ENCODE data around the gene RP9. TPM values are rescaled to one million over a fixed set of nuclear protein-coding genes. Genes with fewer than 3 reads are reported as not detected.

The RP9 gene
- total and polyA plus RNA-seq, 2 of the 13 experiments (the other 11 are each of a cell fraction or from before 2014, with no cell fraction given), result 14.2 to 18.6 TPM

DNA sequence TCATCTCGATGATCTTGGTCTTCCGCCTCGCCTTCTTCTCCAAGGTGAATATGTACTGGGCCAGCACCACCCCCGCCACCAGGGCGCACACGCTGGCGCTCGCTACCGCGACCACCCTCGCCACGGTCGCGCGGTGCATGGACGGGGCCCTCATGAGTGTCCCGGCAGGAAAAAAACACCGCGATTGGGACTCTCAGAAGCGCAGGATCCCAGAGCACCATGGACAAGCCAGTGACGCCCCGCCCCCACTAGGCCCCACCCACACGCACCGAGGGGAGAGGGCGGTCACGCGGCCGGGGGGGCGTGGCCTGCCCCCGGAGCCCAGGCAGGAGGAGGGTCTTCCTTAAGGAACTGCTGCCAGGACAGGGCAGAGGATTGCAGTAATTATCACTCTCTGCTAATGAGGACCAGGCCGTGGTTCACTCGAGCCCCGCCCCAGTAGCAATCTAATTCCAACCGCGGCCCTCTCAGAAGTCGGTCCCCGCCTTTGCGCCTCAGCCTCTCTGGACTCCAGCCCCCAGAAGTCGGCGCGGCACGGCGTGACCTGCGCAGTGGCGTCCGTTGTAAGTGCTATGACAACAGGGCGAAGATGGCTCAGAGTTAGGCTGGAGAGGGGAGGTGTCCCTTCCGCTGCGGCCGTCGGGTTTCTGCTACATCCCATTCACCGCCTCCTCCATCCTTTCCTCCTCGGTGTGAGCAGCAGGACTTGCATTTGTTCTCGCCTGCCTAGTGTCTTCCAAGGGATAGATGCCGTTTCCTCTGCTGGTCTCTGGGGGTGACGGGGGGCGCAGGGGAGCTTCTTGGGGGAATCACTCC is 20.0 kb upstream of the RP9 start, which contains the start of gene BBS9 (continued):
- TF ChIP-seq, protein P1, sequence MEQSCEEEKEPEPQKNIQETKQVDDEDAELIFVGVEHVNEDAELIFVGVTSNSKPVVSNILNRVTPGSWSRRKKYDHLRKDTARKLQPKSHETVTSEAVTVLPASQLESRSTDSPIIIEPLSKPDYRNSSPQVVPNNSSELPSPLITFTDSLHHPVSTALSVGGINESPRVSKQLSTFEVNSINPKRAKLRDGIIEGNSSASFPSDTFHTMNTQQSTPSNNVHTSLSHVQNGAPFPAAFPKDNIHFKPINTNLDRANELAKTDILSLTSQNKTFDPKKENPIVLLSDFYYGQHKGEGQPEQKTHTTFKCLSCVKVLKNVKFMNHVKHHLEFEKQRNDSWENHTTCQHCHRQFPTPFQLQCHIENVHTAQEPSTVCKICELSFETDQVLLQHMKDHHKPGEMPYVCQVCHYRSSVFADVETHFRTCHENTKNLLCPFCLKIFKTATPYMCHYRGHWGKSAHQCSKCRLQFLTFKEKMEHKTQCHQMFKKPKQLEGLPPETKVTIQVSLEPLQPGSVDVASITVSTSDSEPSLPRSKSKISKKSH (CRISPR knock-in tag; IDR thresholded peaks at IDR 0.05; ENCODE audit: borderline replicate concordance), result 0 out of 2 replicates have a peak, but pooled peaks have one; percentile 15
- TF ChIP-seq, protein P2, sequence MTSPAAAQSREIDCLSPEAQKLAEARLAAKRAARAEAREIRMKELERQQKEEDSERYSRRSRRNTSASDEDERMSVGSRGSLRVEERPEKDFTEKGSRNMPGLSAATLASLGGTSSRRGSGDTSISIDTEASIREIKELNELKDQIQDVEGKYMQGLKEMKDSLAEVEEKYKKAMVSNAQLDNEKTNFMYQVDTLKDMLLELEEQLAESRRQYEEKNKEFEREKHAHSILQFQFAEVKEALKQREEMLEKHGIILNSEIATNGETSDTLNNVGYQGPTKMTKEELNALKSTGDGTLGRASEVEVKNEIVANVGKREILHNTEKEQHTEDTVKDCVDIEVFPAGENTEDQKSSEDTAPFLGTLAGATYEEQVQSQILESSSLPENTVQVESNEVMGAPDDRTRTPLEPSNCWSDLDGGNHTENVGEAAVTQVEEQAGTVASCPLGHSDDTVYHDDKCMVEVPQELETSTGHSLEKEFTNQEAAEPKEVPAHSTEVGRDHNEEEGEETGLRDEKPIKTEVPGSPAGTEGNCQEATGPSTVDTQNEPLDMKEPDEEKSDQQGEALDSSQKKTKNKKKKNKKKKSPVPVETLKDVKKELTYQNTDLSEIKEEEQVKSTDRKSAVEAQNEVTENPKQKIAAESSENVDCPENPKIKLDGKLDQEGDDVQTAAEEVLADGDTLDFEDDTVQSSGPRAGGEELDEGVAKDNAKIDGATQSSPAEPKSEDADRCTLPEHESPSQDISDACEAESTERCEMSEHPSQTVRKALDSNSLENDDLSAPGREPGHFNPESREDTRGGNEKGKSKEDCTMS (CRISPR knock-in tag; conservative IDR thresholded peaks at IDR 0.05), result no peak
- TF ChIP-seq, protein P3, sequence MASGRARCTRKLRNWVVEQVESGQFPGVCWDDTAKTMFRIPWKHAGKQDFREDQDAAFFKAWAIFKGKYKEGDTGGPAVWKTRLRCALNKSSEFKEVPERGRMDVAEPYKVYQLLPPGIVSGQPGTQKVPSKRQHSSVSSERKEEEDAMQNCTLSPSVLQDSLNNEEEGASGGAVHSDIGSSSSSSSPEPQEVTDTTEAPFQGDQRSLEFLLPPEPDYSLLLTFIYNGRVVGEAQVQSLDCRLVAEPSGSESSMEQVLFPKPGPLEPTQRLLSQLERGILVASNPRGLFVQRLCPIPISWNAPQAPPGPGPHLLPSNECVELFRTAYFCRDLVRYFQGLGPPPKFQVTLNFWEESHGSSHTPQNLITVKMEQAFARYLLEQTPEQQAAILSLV (CRISPR knock-in tag; IDR thresholded peaks at IDR 0.05; ENCODE audit: borderline replicate concordance), result no peak
- TF ChIP-seq, protein P4, sequence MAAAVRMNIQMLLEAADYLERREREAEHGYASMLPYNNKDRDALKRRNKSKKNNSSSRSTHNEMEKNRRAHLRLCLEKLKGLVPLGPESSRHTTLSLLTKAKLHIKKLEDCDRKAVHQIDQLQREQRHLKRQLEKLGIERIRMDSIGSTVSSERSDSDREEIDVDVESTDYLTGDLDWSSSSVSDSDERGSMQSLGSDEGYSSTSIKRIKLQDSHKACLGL (CRISPR knock-in tag; IDR thresholded peaks at IDR 0.05), result peak; percentile 59; the same call in 1 of the 2 replicates
- TF ChIP-seq, protein P5, sequence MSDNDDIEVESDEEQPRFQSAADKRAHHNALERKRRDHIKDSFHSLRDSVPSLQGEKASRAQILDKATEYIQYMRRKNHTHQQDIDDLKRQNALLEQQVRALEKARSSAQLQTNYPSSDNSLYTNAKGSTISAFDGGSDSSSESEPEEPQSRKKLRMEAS (IDR thresholded peaks at IDR 0.05), result peak; percentile 37; the same call in 1 of the 2 replicates
- no peak for TF ChIP-seq NBN (conservative IDR thresholded peaks at IDR 0.05)
- TF ChIP-seq SRF (IDR thresholded peaks at IDR 0.05; ENCODE audit: low read depth, low read length), result no peak
- TF ChIP-seq ZNF329 (CRISPR knock-in tag; IDR thresholded peaks at IDR 0.05; ENCODE audit: low read depth), result 0 out of 2 replicates have a peak, but pooled peaks have one; percentile 55
- TF ChIP-seq CREB1 (IDR thresholded peaks at IDR 0.05), result peak; percentile 6; the same call in 1 of the 2 replicates
- TF ChIP-seq CREB1 (CRISPR knock-in tag; IDR thresholded peaks at IDR 0.05), result peak; percentile 56; the same call in 1 of the 2 replicates
- TF ChIP-seq POGZ (CRISPR knock-in tag; IDR thresholded peaks at IDR 0.05), result peak; percentile 59; the same call in 1 of the 2 replicates
- peak; percentile 57 for TF ChIP-seq SUZ12 (IDR thresholded peaks at IDR 0.05; ENCODE audit: low read depth, low read length)
- TF ChIP-seq MAZ (IDR thresholded peaks at IDR 0.05; ENCODE audit: borderline replicate concordance, low read depth, low read length), result peak; percentile 61; the same call in 1 of the 2 replicates
- TF ChIP-seq MAZ (CRISPR knock-in tag; IDR thresholded peaks at IDR 0.05; ENCODE audit: low read depth), result peak; percentile 54; the same call in 1 of the 2 replicates
- TF ChIP-seq NR2F6 (IDR thresholded peaks at IDR 0.05), result no peak
- TF ChIP-seq NR2F6 (CRISPR knock-in tag; IDR thresholded peaks at IDR 0.05), result no peak
- TF ChIP-seq, protein P6, sequence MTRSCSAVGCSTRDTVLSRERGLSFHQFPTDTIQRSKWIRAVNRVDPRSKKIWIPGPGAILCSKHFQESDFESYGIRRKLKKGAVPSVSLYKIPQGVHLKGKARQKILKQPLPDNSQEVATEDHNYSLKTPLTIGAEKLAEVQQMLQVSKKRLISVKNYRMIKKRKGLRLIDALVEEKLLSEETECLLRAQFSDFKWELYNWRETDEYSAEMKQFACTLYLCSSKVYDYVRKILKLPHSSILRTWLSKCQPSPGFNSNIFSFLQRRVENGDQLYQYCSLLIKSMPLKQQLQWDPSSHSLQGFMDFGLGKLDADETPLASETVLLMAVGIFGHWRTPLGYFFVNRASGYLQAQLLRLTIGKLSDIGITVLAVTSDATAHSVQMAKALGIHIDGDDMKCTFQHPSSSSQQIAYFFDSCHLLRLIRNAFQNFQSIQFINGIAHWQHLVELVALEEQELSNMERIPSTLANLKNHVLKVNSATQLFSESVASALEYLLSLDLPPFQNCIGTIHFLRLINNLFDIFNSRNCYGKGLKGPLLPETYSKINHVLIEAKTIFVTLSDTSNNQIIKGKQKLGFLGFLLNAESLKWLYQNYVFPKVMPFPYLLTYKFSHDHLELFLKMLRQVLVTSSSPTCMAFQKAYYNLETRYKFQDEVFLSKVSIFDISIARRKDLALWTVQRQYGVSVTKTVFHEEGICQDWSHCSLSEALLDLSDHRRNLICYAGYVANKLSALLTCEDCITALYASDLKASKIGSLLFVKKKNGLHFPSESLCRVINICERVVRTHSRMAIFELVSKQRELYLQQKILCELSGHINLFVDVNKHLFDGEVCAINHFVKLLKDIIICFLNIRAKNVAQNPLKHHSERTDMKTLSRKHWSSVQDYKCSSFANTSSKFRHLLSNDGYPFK (CRISPR knock-in tag; IDR thresholded peaks at IDR 0.05; ENCODE audit: borderline replicate concordance), result peak; percentile 74; the same call in 1 of the 2 replicates
- TF ChIP-seq, protein P7, sequence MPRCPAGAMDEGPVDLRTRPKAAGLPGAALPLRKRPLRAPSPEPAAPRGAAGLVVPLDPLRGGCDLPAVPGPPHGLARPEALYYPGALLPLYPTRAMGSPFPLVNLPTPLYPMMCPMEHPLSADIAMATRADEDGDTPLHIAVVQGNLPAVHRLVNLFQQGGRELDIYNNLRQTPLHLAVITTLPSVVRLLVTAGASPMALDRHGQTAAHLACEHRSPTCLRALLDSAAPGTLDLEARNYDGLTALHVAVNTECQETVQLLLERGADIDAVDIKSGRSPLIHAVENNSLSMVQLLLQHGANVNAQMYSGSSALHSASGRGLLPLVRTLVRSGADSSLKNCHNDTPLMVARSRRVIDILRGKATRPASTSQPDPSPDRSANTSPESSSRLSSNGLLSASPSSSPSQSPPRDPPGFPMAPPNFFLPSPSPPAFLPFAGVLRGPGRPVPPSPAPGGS (CRISPR knock-in tag; IDR thresholded peaks at IDR 0.05), result peak; percentile 62; the same call in 1 of the 2 replicates
- peak; percentile 21; the same call in 1 of the 2 replicates for TF ChIP-seq NFATC3 (CRISPR knock-in tag; IDR thresholded peaks at IDR 0.05)
